ENCODE results near the gene KDELR1. TPM values are rescaled to one million over a fixed set of nuclear protein-coding genes. Genes with fewer than 3 reads are reported as not detected.

Gene KDELR1
- total RNA-seq, 6 experiments from 2014 or later, result 69.1 to 83.1 (median 77.1) TPM

Other genes starting within 250 kb of the KDELR1 start
- gene LIG1, start 221.2 kb downstream of the KDELR1 start, total RNA-seq, result 10 to 100 TPM in 2 of 6 experiments, 1 to 10 TPM in 4; 5.2 to 16.6 (median 7.7) TPM
- 1 to 10 TPM; 1.5 to 2.5 (median 2.0) TPM for gene ZSWIM9, start 220.9 kb downstream of the KDELR1 start, total RNA-seq
- gene CARD8, start 135.6 kb downstream of the KDELR1 start, total RNA-seq, result 10 to 100 TPM; 15.4 to 24.5 (median 19.8) TPM
- under 1 TPM in 1 of 6 experiments, not detected in 5; 0.49 TPM for gene ZNF114, start 121.5 kb downstream of the KDELR1 start, total RNA-seq
- gene EMP3, start 66.0 kb downstream of the KDELR1 start, total RNA-seq, result 10 to 100 TPM in 1 of 6 experiments, 1 to 10 TPM in 5; 2.8 to 14.2 (median 5.6) TPM
- gene TMEM143, start 27.6 kb downstream of the KDELR1 start, total RNA-seq, result 10 to 100 TPM in 3 of 6 experiments, 1 to 10 TPM in 3; 6.5 to 15.1 (median 9.8) TPM
- under 1 TPM in 1 of 6 experiments, not detected in 5; 0.80 TPM for gene SYNGR4, start 27.2 kb downstream of the KDELR1 start, total RNA-seq
- under 1 TPM; 0.09 to 0.29 (median 0.22) TPM for gene GRIN2D, start 2.1 kb upstream of the KDELR1 start, total RNA-seq
- 10 to 100 TPM; 14.7 to 31.0 (median 17.6) TPM for gene GRWD1, start 54.4 kb upstream of the KDELR1 start, total RNA-seq
- gene KCNJ14, start 64.0 kb upstream of the KDELR1 start, total RNA-seq, result under 1 TPM; 0.22 to 0.44 (median 0.31) TPM
- gene CYTH2, start 77.8 kb upstream of the KDELR1 start, total RNA-seq, result 10 to 100 TPM in 5 of 6 experiments, 1 to 10 TPM in 1; 7.7 to 22.7 (median 13.5) TPM
- under 1 TPM in 5 of 6 experiments, not detected in 1; 0.09 to 0.31 (median 0.12) TPM for gene LMTK3, start 120.3 kb upstream of the KDELR1 start, total RNA-seq
- under 1 TPM in 1 of 6 experiments, not detected in 5; 0.61 TPM for gene SULT2B1, start 160.6 kb upstream of the KDELR1 start, total RNA-seq
- gene SPACA4, start 215.2 kb upstream of the KDELR1 start, total RNA-seq, result not detected
- under 1 TPM in 2 of 6 experiments, not detected in 4; 0.22 to 0.37 TPM for gene FAM83E, start 223.5 kb upstream of the KDELR1 start, total RNA-seq
- 100 to 1,000 TPM; 355 to 867 (median 385) TPM for gene RPL18, start 227.6 kb upstream of the KDELR1 start, total RNA-seq
- 10 to 100 TPM; 11.4 to 30.1 (median 17.2) TPM for gene SPHK2, start 228.0 kb upstream of the KDELR1 start, total RNA-seq
- gene DBP, start 245.8 kb upstream of the KDELR1 start, total RNA-seq, result 10 to 100 TPM in 2 of 6 experiments, 1 to 10 TPM in 4; 1.8 to 11.6 (median 3.3) TPM

Data from right lobe of liver (tissue), 5 donors.